ENCODE data around the gene NFASC. TPM values are rescaled to one million over a fixed set of nuclear protein-coding genes. Genes with fewer than 3 reads are reported as not detected.

NFASC gene
- polyA plus RNA-seq, 3 donors, result 0.08 TPM; not detected in 2

- TF ChIP-seq CTCF (IDR thresholded peaks at IDR 0.05), result no peak
- Histone ChIP-seq H3K9me3 (replicated peaks in 1 of 2; ENCODE audit: control insufficient read depth in 1 of 2, insufficient read depth in 1 of 2, low read length in 2 of 2) (no peaks in the 10 kb centered on the region), H3K4me1 (ENCODE audit: control insufficient read depth in 1 of 2, insufficient read depth in 2 of 2, low read length in 2 of 2) (no peaks in the 10 kb centered on the region), H3K9ac (ENCODE audit: insufficient read depth, low read length, poor library complexity, severe bottlenecking) (no peak overlapping the region), H3K4me2 (replicated peaks; ENCODE audit: extremely low read depth, low read length, poor library complexity, severe bottlenecking) (no peak overlapping the region), H3K4me3 (replicated peaks in 1 of 3; ENCODE audit: low read depth in 2 of 3, low read length in 3 of 3) (no peak overlapping the region), H2AFZ (ENCODE audit: insufficient read depth, low read depth, low read length, poor library complexity, severe bottlenecking) (peak overlapping the region; percentile 10), H3K79me2 (ENCODE audit: insufficient read depth, low read length) (no peaks in the 10 kb centered on the region), H3K36me3 (replicated peaks in 1 of 2; ENCODE audit: control insufficient read depth in 1 of 2, insufficient read depth in 2 of 2, low read length in 2 of 2) (no peaks in the 10 kb centered on the region), H3K27ac (ENCODE audit: low read depth in 1 of 2, low read length in 2 of 2) (no peak overlapping the region), H3K27me3 (ENCODE audit: control insufficient read depth in 2 of 2, insufficient read depth in 2 of 2, low read length in 2 of 2) (peaks cover 0 to 6% of the 10 kb centered on the region in 2 donors), H4K20me1 (ENCODE audit: insufficient read depth, low read length) (no peaks in the 10 kb centered on the region)
- 0% methylated on average over 8 of the region's 11 CpGs for WGBS (ENCODE audit: insufficient coverage)
- intact Hi-C loops (cut with micrococcal nuclease), result loop anchor here (10.0 kb wide), 1 partner anchor 162 kb away; no protein-coding TSS in a partner anchor
- Mint-ChIP-seq H3K9me3 (no peaks in the 10 kb centered on the region), H3K4me1 (peaks cover 7% of the 10 kb centered on the region), H3K36me3 (no peaks in the 10 kb centered on the region), H3K27ac (peak overlapping the region in 1 of 7 donors; percentile 42), H3K4me3 (peak overlapping the region in 1 of 2 donors; percentile 46), H3K27me3 (ENCODE audit: low read depth in 3 of 3) (peaks cover 3 to 6% (median 4%) of the 10 kb centered on the region in 3 donors)
- DNase-seq, result no peak
Observed at GRCh38 chr1:204983136-204983535, 112.5 kb downstream of the NFASC start.

- H3K4me1 ChIP-seq (ENCODE audit: control insufficient read depth in 1 of 2, insufficient read depth in 2 of 2, low read length in 2 of 2), result no peaks in the 10 kb centered on the region
- H3K27me3 ChIP-seq (ENCODE audit: control insufficient read depth in 2 of 2, insufficient read depth in 2 of 2, low read length in 2 of 2), result peaks cover 0 to 6% of the 10 kb centered on the region in 2 donors
- Mint-ChIP-seq H3K27ac (no peak overlapping the region), H3K9me3 (no peaks in the 10 kb centered on the region), H3K4me1 (peaks cover 7% of the 10 kb centered on the region), H3K4me3 (no peak overlapping the region), H3K27me3 (ENCODE audit: low read depth in 3 of 3) (peaks cover 1 to 6% (median 4%) of the 10 kb centered on the region in 3 donors), H3K36me3 (no peaks in the 10 kb centered on the region)
- no peaks in the 10 kb centered on the region for H3K9me3 ChIP-seq (replicated peaks in 1 of 2; ENCODE audit: control insufficient read depth in 1 of 2, insufficient read depth in 1 of 2, low read length in 2 of 2)
- H3K79me2 ChIP-seq (ENCODE audit: insufficient read depth, low read length), result no peaks in the 10 kb centered on the region
- WGBS (ENCODE audit: insufficient coverage), result no CpG with 5 or more reads among the region's 10 CpGs
- H3K9ac ChIP-seq (ENCODE audit: insufficient read depth, low read length, poor library complexity, severe bottlenecking), result no peak overlapping the region
- H3K27ac ChIP-seq (ENCODE audit: low read depth in 1 of 2, low read length in 2 of 2), result no peak overlapping the region
- DNase-seq, result no peak
- no peaks in the 10 kb centered on the region for H3K36me3 ChIP-seq (replicated peaks in 1 of 2; ENCODE audit: control insufficient read depth in 1 of 2, insufficient read depth in 2 of 2, low read length in 2 of 2)
- no peak overlapping the region for H2AFZ ChIP-seq (ENCODE audit: insufficient read depth, low read depth, low read length, poor library complexity, severe bottlenecking)
- no peak overlapping the region for H3K4me3 ChIP-seq (replicated peaks in 1 of 3; ENCODE audit: low read depth in 2 of 3, low read length in 3 of 3)
- intact Hi-C loops (cut with micrococcal nuclease), result loop anchor here (10.0 kb wide), 1 partner anchor 161 kb away; no protein-coding TSS in a partner anchor
- no peak for TF ChIP-seq CTCF (IDR thresholded peaks at IDR 0.05)
- no peaks in the 10 kb centered on the region for H4K20me1 ChIP-seq (ENCODE audit: insufficient read depth, low read length)
- H3K4me2 ChIP-seq (replicated peaks; ENCODE audit: extremely low read depth, low read length, poor library complexity, severe bottlenecking), result no peak overlapping the region
Observed at GRCh38 chr1:204983881-204984280, 113.2 kb downstream of the NFASC start.

Measured in CD14-positive monocyte (primary cell).